GM23248 (cell line): ENCODE results near the gene RBPMS2. TPM values are rescaled to one million over a fixed set of nuclear protein-coding genes. Genes with fewer than 3 reads are reported as not detected.
A peak's percentile ranks its signal among the peaks of the same experiment; 100 is the strongest.

ENCODE experiments used
- DNase-seq: peaks from one replicate; pipeline ENCODE4 v3.0.0-alpha.2; 2015
- H2AFZ ChIP-seq: fragments of 200-600 bp; sonication (generic); 2 replicates; pipeline ENCODE4 v1.6.1; 2016; ENCODE audit warnings: antibody characterized with exemption
- H3F3A ChIP-seq: fragments of 200-600 bp; sonication (generic); 2 replicates; pipeline ENCODE4 v1.6.1; 2016; ENCODE audit warnings: mild to moderate bottlenecking, antibody characterized with exemption, mixed run types; ENCODE audit not compliant: insufficient read depth
- H3K27ac ChIP-seq: fragments of 200-600 bp; sonication (generic); 2 replicates; pipeline ENCODE4 v1.5.1; 2016; ENCODE audit warnings: mild to moderate bottlenecking
- H3K27me3 ChIP-seq: fragments of 200-600 bp; sonication (generic); replicated peaks from 2 replicates; pipeline ENCODE4 v1.6.1; 2016; ENCODE audit warnings: mild to moderate bottlenecking; ENCODE audit not compliant: insufficient read depth
- H3K36me3 ChIP-seq: fragments of 200-600 bp; sonication (generic); 2 replicates; pipeline ENCODE4 v1.6.1; 2016; ENCODE audit warnings: low read depth, mild to moderate bottlenecking
- H3K4me1 ChIP-seq: fragments of 200-600 bp; sonication (generic); 2 replicates; pipeline ENCODE4 v1.6.1; 2016; ENCODE audit warnings: mild to moderate bottlenecking; ENCODE audit not compliant: insufficient read depth
- H3K4me2 ChIP-seq: fragments of 200-600 bp; sonication (generic); one replicate; pipeline ENCODE4 v1.6.1; 2016; ENCODE audit warnings: mild to moderate bottlenecking; ENCODE audit not compliant: unreplicated experiment
- H3K4me3 ChIP-seq: fragments of 200-600 bp; sonication (generic); 2 replicates; pipeline ENCODE4 v1.5.1; 2016; ENCODE audit warnings: mild to moderate bottlenecking
- H3K79me2 ChIP-seq: fragments of 200-600 bp; sonication (generic); 2 replicates; pipeline ENCODE4 v1.6.1; 2016; ENCODE audit warnings: mild to moderate bottlenecking; ENCODE audit not compliant: insufficient read depth
- H3K9ac ChIP-seq: fragments of 200-600 bp; sonication (generic); 2 replicates; pipeline ENCODE4 v1.6.1; 2016; ENCODE audit warnings: mild to moderate bottlenecking
- H3K9me2 ChIP-seq: fragments of 200-600 bp; sonication (generic); 2 replicates; pipeline ENCODE4 v1.6.1; 2016; ENCODE audit warnings: mixed run types, mild to moderate bottlenecking, moderate library complexity; ENCODE audit not compliant: insufficient read depth
- H3K9me3 ChIP-seq: fragments of 200-600 bp; sonication (generic); one replicate; pipeline ENCODE4 v1.6.1; 2017; ENCODE audit warnings: low read depth
- H4K20me1 ChIP-seq: fragments of 200-600 bp; sonication (generic); 2 replicates; pipeline ENCODE4 v1.6.0; 2016; ENCODE audit not compliant: insufficient read depth
- EZH2 ChIP-seq: fragments of 200-600 bp; sonication (generic); IDR thresholded peaks from 2 replicates; pipeline ENCODE4 v1.6.1; 2018; ENCODE audit warnings: antibody characterized with exemption, mild to moderate bottlenecking; ENCODE audit not compliant: insufficient read depth, poor library complexity, severe bottlenecking
- EZH2phosphoT487 ChIP-seq: fragments of 200-600 bp; sonication (generic); IDR thresholded peaks from 2 replicates; pipeline ENCODE4 v1.6.1; 2018; ENCODE audit warnings: antibody characterized with exemption, moderate library complexity, mild to moderate bottlenecking, low read depth; ENCODE audit not compliant: insufficient read depth
- WGBS, 2 experiments: methylation state at CpG; one replicate each; pipeline ENCODE4 v1.1.6; 2015 to 2017; ENCODE audit warnings: low lambda C conversion rate in 2 of 2, low coverage in 1 of 2; ENCODE audit errors: missing lambda C conversion rate in 2 of 2; 5-methylcytosine and 5-hydroxymethylcytosine counted together
- in situ Hi-C: fragments of 300-500 bp; cut with MboI; formaldehyde crosslinking; loops from 2 replicates; pipeline ENCODE4 v1.15.0; 2020
- polyA plus RNA-seq: library from polyadenylated mRNA; unstranded; fragments of >200 nt; fragmentation: Nextera tagmentation; extraction: Ambion mirVana; gene quantifications from 2 replicates; pipeline ENCODE4 v1.2.1, GENCODE V29; 2016
- total RNA-seq: library from RNA; depleted of rRNA; stranded (reverse); fragments of >200 nt; shearing (Covaris generic); gene quantifications from 2 replicates; pipeline ENCODE4 v1.2.3, GENCODE V29; 2014

RBPMS2 gene
- total and polyA plus RNA-seq, 2 experiments from 2014 or later: 0.71 TPM; not detected in 1

- in situ Hi-C loops: no loop called here
- Histone ChIP-seq H3K79me2 (no peaks in the 10 kb centered on the region), H3F3A (no peaks in the 10 kb centered on the region), H3K4me3 (no peak overlapping the region), H3K9me2 (no peaks in the 10 kb centered on the region), H3K27ac (no peak overlapping the region), H4K20me1 (no peaks in the 10 kb centered on the region), H3K9me3 (no peaks in the 10 kb centered on the region), H2AFZ (no peak overlapping the region), H3K4me2 (no peak overlapping the region), H3K36me3 (no peaks in the 10 kb centered on the region), H3K27me3 (no peaks in the 10 kb centered on the region), H3K9ac (no peak overlapping the region), H3K4me1 (no peaks in the 10 kb centered on the region)
- DNase-seq: peak; percentile 36
- TF ChIP-seq EZH2phosphoT487 (no peak), EZH2 (no peak)
- WGBS, 2 experiments: 72 to 77% methylated on average over 3 of the region's 3 CpGs
Observed at GRCh38 chr15:64792282-64792681, 16.9 kb upstream of the RBPMS2 start.

- H4K20me1 ChIP-seq: no peaks in the 10 kb centered on the region
- H3K9me2 ChIP-seq: no peaks in the 10 kb centered on the region
- H3K4me1 ChIP-seq: no peaks in the 10 kb centered on the region
- TF ChIP-seq EZH2phosphoT487 (no peak), EZH2 (no peak)
- H3K27ac ChIP-seq: no peak overlapping the region
- no peak overlapping the region for H3K9ac ChIP-seq
- H3K79me2 ChIP-seq: no peaks in the 10 kb centered on the region
- H3K4me2 ChIP-seq: no peak overlapping the region
- DNase-seq: no peak
- in situ Hi-C loops: no loop called here
- H3K36me3 ChIP-seq: no peaks in the 10 kb centered on the region
- H3K4me3 ChIP-seq: no peak overlapping the region
- 40 to 41% methylated on average over 4 of the region's 4 CpGs for WGBS, 2 experiments
- H2AFZ ChIP-seq: no peak overlapping the region
- H3F3A ChIP-seq: no peaks in the 10 kb centered on the region
- H3K27me3 ChIP-seq: no peaks in the 10 kb centered on the region
- no peaks in the 10 kb centered on the region for H3K9me3 ChIP-seq
Observed at GRCh38 chr15:64791401-64791800, 16.0 kb upstream of the RBPMS2 start.

- Histone ChIP-seq H3K4me1 (no peaks in the 10 kb centered on the region), H3K9ac (no peak overlapping the region), H3K27me3 (no peaks in the 10 kb centered on the region), H3K9me2 (no peaks in the 10 kb centered on the region), H3K36me3 (no peaks in the 10 kb centered on the region), H4K20me1 (no peaks in the 10 kb centered on the region), H3K9me3 (no peaks in the 10 kb centered on the region), H2AFZ (no peak overlapping the region), H3K4me2 (no peak overlapping the region), H3K4me3 (no peak overlapping the region), H3F3A (no peaks in the 10 kb centered on the region), H3K27ac (no peak overlapping the region), H3K79me2 (no peaks in the 10 kb centered on the region)
- TF ChIP-seq EZH2phosphoT487: no peak
- TF ChIP-seq EZH2: no peak
- no peak for DNase-seq
- 95 to 100% methylated on average over 4 of the region's 4 CpGs for WGBS, 2 experiments
- in situ Hi-C loops: no loop called here
Observed at GRCh38 chr15:64783796-64784195, 8.4 kb upstream of the RBPMS2 start.

DNA sequence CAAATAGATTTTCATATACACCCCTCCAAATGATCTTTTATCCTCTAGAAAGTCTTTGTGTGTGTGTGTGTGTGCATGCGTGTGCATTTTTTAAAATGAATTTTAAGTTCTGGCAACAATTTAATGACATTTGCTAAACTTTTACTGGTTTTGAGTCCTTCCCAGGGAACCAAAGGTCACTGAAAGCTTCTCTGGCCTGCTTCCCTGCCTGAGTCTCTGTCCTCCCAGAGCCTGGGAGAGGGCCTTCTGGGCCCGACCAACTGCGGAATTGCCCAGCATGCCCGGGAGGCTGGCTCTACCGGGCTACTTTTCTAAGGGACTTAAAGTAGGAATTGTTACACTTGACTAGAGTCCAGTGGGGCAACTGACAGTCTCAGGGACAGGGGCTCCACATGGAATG lies 7.4 kb upstream of the RBPMS2 start:
- 79 to 87% methylated on average over 5 of the region's 5 CpGs for WGBS, 2 experiments
- H3K9ac ChIP-seq: no peak overlapping the region
- no peak overlapping the region for H3K4me3 ChIP-seq
- no peaks in the 10 kb centered on the region for H3K9me3 ChIP-seq
- H3K36me3 ChIP-seq: no peaks in the 10 kb centered on the region
- H3K9me2 ChIP-seq: no peaks in the 10 kb centered on the region
- no peak overlapping the region for H2AFZ ChIP-seq
- H4K20me1 ChIP-seq: no peaks in the 10 kb centered on the region
- no peak overlapping the region for H3K4me2 ChIP-seq
- no peaks in the 10 kb centered on the region for H3F3A ChIP-seq
- no peak overlapping the region for H3K27ac ChIP-seq
- no peak for DNase-seq
- no peaks in the 10 kb centered on the region for H3K27me3 ChIP-seq
- H3K79me2 ChIP-seq: no peaks in the 10 kb centered on the region
- no peaks in the 10 kb centered on the region for H3K4me1 ChIP-seq
- in situ Hi-C loops: no loop called here
- TF ChIP-seq EZH2 (no peak), EZH2phosphoT487 (no peak)

DNA sequence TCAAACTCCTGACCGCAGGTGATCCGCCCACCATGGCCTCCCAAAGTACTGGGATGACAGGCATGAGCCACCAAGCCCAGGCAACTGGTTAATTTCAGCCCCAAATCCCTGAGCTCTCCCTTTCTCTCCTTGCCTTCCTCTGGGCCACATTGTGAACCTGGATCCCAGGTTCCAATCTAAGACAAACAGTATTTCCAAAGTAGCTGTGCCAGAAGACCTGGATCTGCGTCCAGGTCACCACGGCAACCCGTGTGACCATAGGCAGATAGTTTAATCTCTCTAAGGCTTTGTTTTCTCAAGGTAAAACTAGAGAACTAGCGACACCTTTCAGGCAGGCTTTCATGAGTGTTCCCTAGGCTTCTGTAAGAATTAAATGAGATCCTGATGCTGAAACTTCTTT lies 5.9 kb upstream of the RBPMS2 start:
- in situ Hi-C loops: no loop called here
- no peak overlapping the region for H3K27ac ChIP-seq
- H3F3A ChIP-seq: no peaks in the 10 kb centered on the region
- H3K27me3 ChIP-seq: no peaks in the 10 kb centered on the region
- no peaks in the 10 kb centered on the region for H3K36me3 ChIP-seq
- no peaks in the 10 kb centered on the region for H3K9me3 ChIP-seq
- no peaks in the 10 kb centered on the region for H4K20me1 ChIP-seq
- WGBS, 2 experiments: 61 to 62% methylated on average over 6 of the region's 6 CpGs
- H3K9ac ChIP-seq: no peak overlapping the region
- DNase-seq: no peak
- H2AFZ ChIP-seq: no peak overlapping the region
- no peak for TF ChIP-seq EZH2
- TF ChIP-seq EZH2phosphoT487: no peak
- H3K4me3 ChIP-seq: no peak overlapping the region
- no peak overlapping the region for H3K4me2 ChIP-seq
- no peaks in the 10 kb centered on the region for H3K9me2 ChIP-seq
- no peaks in the 10 kb centered on the region for H3K79me2 ChIP-seq
- no peaks in the 10 kb centered on the region for H3K4me1 ChIP-seq
